ENCODE measurements around the gene MTCH2. TPM values are rescaled to one million over a fixed set of nuclear protein-coding genes. Genes with fewer than 3 reads are reported as not detected.

MTCH2 gene
- total and polyA plus RNA-seq, 4 experiments from 2014 or later = 23.6 to 66.8 (median 41.3) TPM

GRCh38 chr11:47616726-47617416 is 25.5 kb downstream of the MTCH2 start:
- H3K4me1 ChIP-seq (ENCODE audit: insufficient read depth, low read length) = no peaks in the 10 kb centered on the region
- DNase-seq = no peak

GRCh38 chr11:47615249-47615648 is 27.1 kb downstream of the MTCH2 start:
- Mint-ChIP-seq H3K27me3 (no peaks in the 10 kb centered on the region), H3K4me3 (no peak overlapping the region), H3K4me1 (no peaks in the 10 kb centered on the region), H3K27ac (peak overlapping the region in 2 of 7 donors; percentile 30 to 84), H3K9me3 (no peaks in the 10 kb centered on the region), H3K36me3 (peaks cover 10 to 21% of the 10 kb centered on the region in 2 donors)
- H3K36me3 ChIP-seq (ENCODE audit: insufficient read depth, low read length) = peaks cover under 1% of the 10 kb centered on the region
- H3K27me3 ChIP-seq (ENCODE audit: insufficient read depth, low read length) = no peaks in the 10 kb centered on the region
- ChIA-PET CTCF (ENCODE audit: partially characterized antibody) (no interaction called here), POLR2A (ENCODE audit: partially characterized antibody) (no interaction called here)
- intact Hi-C loops (cut with micrococcal nuclease) = no loop called here
- no peaks in the 10 kb centered on the region for H3K4me1 ChIP-seq (ENCODE audit: insufficient read depth, low read length)
- no peak overlapping the region for H3K27ac ChIP-seq (ENCODE audit: low read depth, low read length)
- no peaks in the 10 kb centered on the region for H3K9me3 ChIP-seq (ENCODE audit: control insufficient read depth in 1 of 2, low read length in 2 of 2)
- no peak overlapping the region for H3K4me3 ChIP-seq (ENCODE audit: low read length in 2 of 2)
- DNase-seq = no peak

More at GRCh38 chr11:47616726-47617416, 25.5 kb downstream of the MTCH2 start:
- peaks cover 14% of the 10 kb centered on the region for H3K36me3 ChIP-seq (ENCODE audit: insufficient read depth, low read length)
- H3K27me3 Mint-ChIP-seq = no peaks in the 10 kb centered on the region
- ChIA-PET CTCF (ENCODE audit: partially characterized antibody) (interaction anchor here (1.3 kb wide), 1 partner anchor 11 kb away, joined by 4 read pairs; no protein-coding TSS in a partner anchor), POLR2A (ENCODE audit: partially characterized antibody) (no interaction called here)
- no peaks in the 10 kb centered on the region for H3K4me1 Mint-ChIP-seq
- peaks cover 15 to 31% of the 10 kb centered on the region in 2 donors for H3K36me3 Mint-ChIP-seq
- no peak overlapping the region for H3K4me3 Mint-ChIP-seq
- no peaks in the 10 kb centered on the region for H3K27me3 ChIP-seq (ENCODE audit: insufficient read depth, low read length)
- no peak overlapping the region for H3K27ac Mint-ChIP-seq
- H3K4me3 ChIP-seq (ENCODE audit: low read length in 2 of 2) = no peak overlapping the region
- H3K27ac ChIP-seq (ENCODE audit: low read depth, low read length) = no peak overlapping the region
- intact Hi-C loops (cut with micrococcal nuclease) = no loop called here
- no peaks in the 10 kb centered on the region for H3K9me3 ChIP-seq (ENCODE audit: control insufficient read depth in 1 of 2, low read length in 2 of 2)
- H3K9me3 Mint-ChIP-seq = no peaks in the 10 kb centered on the region

- no peak overlapping the region for H3K27ac Mint-ChIP-seq
- no peak overlapping the region for H3K27ac ChIP-seq (ENCODE audit: low read depth, low read length)
- peaks cover 0 to 1% (median 0%) of the 10 kb centered on the region in 4 donors for H3K4me1 Mint-ChIP-seq
- H3K9me3 ChIP-seq (ENCODE audit: control insufficient read depth in 1 of 2, low read length in 2 of 2) = no peaks in the 10 kb centered on the region
- ChIA-PET CTCF (ENCODE audit: partially characterized antibody) (no interaction called here), POLR2A (ENCODE audit: partially characterized antibody) (no interaction called here)
- no peaks in the 10 kb centered on the region for H3K27me3 ChIP-seq (ENCODE audit: insufficient read depth, low read length)
- H3K36me3 ChIP-seq (ENCODE audit: insufficient read depth, low read length) = no peaks in the 10 kb centered on the region
- H3K27me3 Mint-ChIP-seq = no peaks in the 10 kb centered on the region
- no peak overlapping the region for H3K4me3 ChIP-seq (ENCODE audit: low read length in 2 of 2)
- no peaks in the 10 kb centered on the region for H3K4me1 ChIP-seq (ENCODE audit: insufficient read depth, low read length)
- H3K4me3 Mint-ChIP-seq = no peak overlapping the region
- H3K9me3 Mint-ChIP-seq = no peaks in the 10 kb centered on the region
- intact Hi-C loops (cut with micrococcal nuclease) = no loop called here
- peaks cover 0 to 9% of the 10 kb centered on the region in 2 donors for H3K36me3 Mint-ChIP-seq
- DNase-seq = no peak
Measured at GRCh38 chr11:47611348-47611794, 31.0 kb downstream of the MTCH2 start.

- no peak for DNase-seq
- no peak overlapping the region for H3K27ac Mint-ChIP-seq
- ChIA-PET CTCF (ENCODE audit: partially characterized antibody) (interaction anchor here (0.7 kb wide), 1 partner anchor 423 kb away, joined by 3 read pairs; no protein-coding TSS in a partner anchor), POLR2A (ENCODE audit: partially characterized antibody) (no interaction called here)
- H3K27me3 ChIP-seq (ENCODE audit: insufficient read depth, low read length) = no peaks in the 10 kb centered on the region
- no peaks in the 10 kb centered on the region for H3K36me3 ChIP-seq (ENCODE audit: insufficient read depth, low read length)
- H3K4me3 Mint-ChIP-seq = no peak overlapping the region
- no peaks in the 10 kb centered on the region for H3K9me3 ChIP-seq (ENCODE audit: control insufficient read depth in 1 of 2, low read length in 2 of 2)
- H3K36me3 Mint-ChIP-seq = peaks cover 6 to 9% of the 10 kb centered on the region in 2 donors
- no peaks in the 10 kb centered on the region for H3K27me3 Mint-ChIP-seq
- H3K9me3 Mint-ChIP-seq = no peaks in the 10 kb centered on the region
- intact Hi-C loops (cut with micrococcal nuclease) = no loop called here
- no peak overlapping the region for H3K4me3 ChIP-seq (ENCODE audit: low read length in 2 of 2)
- H3K4me1 ChIP-seq (ENCODE audit: insufficient read depth, low read length) = no peaks in the 10 kb centered on the region
- H3K27ac ChIP-seq (ENCODE audit: low read depth, low read length) = no peak overlapping the region
- peaks cover 0 to 1% (median 0%) of the 10 kb centered on the region in 4 donors for H3K4me1 Mint-ChIP-seq
Measured at GRCh38 chr11:47609675-47610074, 32.7 kb downstream of the MTCH2 start.

- Mint-ChIP-seq H3K4me3 (no peak overlapping the region), H3K9me3 (no peaks in the 10 kb centered on the region), H3K27ac (no peak overlapping the region), H3K36me3 (peaks cover 6% of the 10 kb centered on the region in 2 donors), H3K27me3 (no peaks in the 10 kb centered on the region), H3K4me1 (peaks cover 0 to 1% (median 0%) of the 10 kb centered on the region in 4 donors)
- Histone ChIP-seq H3K9me3 (ENCODE audit: control insufficient read depth in 1 of 2, low read length in 2 of 2) (no peaks in the 10 kb centered on the region), H3K27ac (ENCODE audit: low read depth, low read length) (no peak overlapping the region), H3K36me3 (ENCODE audit: insufficient read depth, low read length) (no peaks in the 10 kb centered on the region), H3K4me3 (ENCODE audit: low read length in 2 of 2) (no peak overlapping the region), H3K27me3 (ENCODE audit: insufficient read depth, low read length) (no peaks in the 10 kb centered on the region), H3K4me1 (ENCODE audit: insufficient read depth, low read length) (no peaks in the 10 kb centered on the region)
- intact Hi-C loops (cut with micrococcal nuclease) = no loop called here
- no peak for DNase-seq
- ChIA-PET POLR2A (ENCODE audit: partially characterized antibody) (no interaction called here), CTCF (ENCODE audit: partially characterized antibody) (no interaction called here)
Measured at GRCh38 chr11:47607380-47607779, 35.0 kb downstream of the MTCH2 start.

- H3K4me1 ChIP-seq (ENCODE audit: insufficient read depth, low read length) = no peaks in the 10 kb centered on the region
- Mint-ChIP-seq H3K27me3 (no peaks in the 10 kb centered on the region), H3K4me1 (peaks cover 0 to 1% (median 0%) of the 10 kb centered on the region in 4 donors), H3K36me3 (peaks cover 6% of the 10 kb centered on the region in 2 donors), H3K27ac (peak overlapping the region in 1 of 7 donors; percentile 48), H3K9me3 (no peaks in the 10 kb centered on the region), H3K4me3 (no peak overlapping the region)
- no peaks in the 10 kb centered on the region for H3K36me3 ChIP-seq (ENCODE audit: insufficient read depth, low read length)
- no peak overlapping the region for H3K4me3 ChIP-seq (ENCODE audit: low read length in 2 of 2)
- H3K9me3 ChIP-seq (ENCODE audit: control insufficient read depth in 1 of 2, low read length in 2 of 2) = no peaks in the 10 kb centered on the region
- no peaks in the 10 kb centered on the region for H3K27me3 ChIP-seq (ENCODE audit: insufficient read depth, low read length)
- H3K27ac ChIP-seq (ENCODE audit: low read depth, low read length) = no peak overlapping the region
- intact Hi-C loops (cut with micrococcal nuclease) = no loop called here
- ChIA-PET POLR2A (ENCODE audit: partially characterized antibody) (no interaction called here), CTCF (ENCODE audit: partially characterized antibody) (interaction anchor here (1.4 kb wide), 1 partner anchor 10 kb away, joined by 4 read pairs; no protein-coding TSS in a partner anchor)
- no peak for DNase-seq
Measured at GRCh38 chr11:47606731-47607130, 35.6 kb downstream of the MTCH2 start.

GRCh38 chr11:47605921-47606320 is 36.4 kb downstream of the MTCH2 start:
- Mint-ChIP-seq H3K27ac (no peak overlapping the region), H3K9me3 (peaks cover 0 to 2% (median 0%) of the 10 kb centered on the region in 8 donors), H3K36me3 (peaks cover 3 to 6% of the 10 kb centered on the region in 2 donors), H3K4me3 (no peak overlapping the region), H3K27me3 (no peaks in the 10 kb centered on the region), H3K4me1 (peaks cover 0 to 1% (median 0%) of the 10 kb centered on the region in 4 donors)
- H3K9me3 ChIP-seq (ENCODE audit: control insufficient read depth in 1 of 2, low read length in 2 of 2) = no peaks in the 10 kb centered on the region
- H3K36me3 ChIP-seq (ENCODE audit: insufficient read depth, low read length) = no peaks in the 10 kb centered on the region
- H3K27ac ChIP-seq (ENCODE audit: low read depth, low read length) = no peak overlapping the region
- H3K27me3 ChIP-seq (ENCODE audit: insufficient read depth, low read length) = no peaks in the 10 kb centered on the region
- intact Hi-C loops (cut with micrococcal nuclease) = no loop called here
- ChIA-PET CTCF (ENCODE audit: partially characterized antibody) (interaction anchor here (1.4 kb wide), 1 partner anchor 11 kb away, joined by 4 read pairs; no protein-coding TSS in a partner anchor), POLR2A (ENCODE audit: partially characterized antibody) (no interaction called here)
- no peak for DNase-seq
- no peaks in the 10 kb centered on the region for H3K4me1 ChIP-seq (ENCODE audit: insufficient read depth, low read length)
- no peak overlapping the region for H3K4me3 ChIP-seq (ENCODE audit: low read length in 2 of 2)

All from CD4-positive, alpha-beta memory T cell (primary cell).